Thoracic aorta (tissue), 2 donors: Measurements from ENCODE around the gene UNC13A. TPM values are rescaled to one million over a fixed set of nuclear protein-coding genes. Genes with fewer than 3 reads are reported as not detected.

Experiments
- ATAC-seq: fragments of 150-250 bp; one replicate; pipeline ENCODE4 v1.8.0; 2017; ENCODE audit warnings: low read depth; ENCODE audit not compliant: insufficient number of reproducible peaks, low FRiP score
- DNase-seq: peaks from one replicate; pipeline ENCODE4 v3.0.0-alpha.2; 2020; ENCODE audit warnings: low spot score
- H3K27ac ChIP-seq, 2 donors: fragments of 200-600 bp; sonication (generic); 1 replicate in 1 of 2; 2 replicates in 1 of 2; pipeline ENCODE4 v1.5.1; 2016; ENCODE audit warnings: mild to moderate bottlenecking in 2 of 2, moderate library complexity in 2 of 2
- H3K27me3 ChIP-seq: fragments of 200-600 bp; sonication (generic); replicated peaks from 2 replicates; pipeline ENCODE4 v1.6.0; 2016; ENCODE audit warnings: mild to moderate bottlenecking; ENCODE audit not compliant: insufficient read depth
- H3K36me3 ChIP-seq: fragments of 200-600 bp; sonication (generic); one replicate; pipeline ENCODE4 v1.5.1; 2016
- H3K4me1 ChIP-seq, 2 donors: fragments of 200-600 bp; sonication (generic); 1 replicate in 1 of 2; 2 replicates in 1 of 2; pipeline versions ENCODE4 v1.5.1 to v1.6.0; 2016; ENCODE audit warnings: low read depth in 2 of 2, mild to moderate bottlenecking in 1 of 2; ENCODE audit not compliant: control insufficient read depth in 1 of 2
- H3K4me3 ChIP-seq: fragments of 200-600 bp; sonication (generic); 2 replicates; pipeline ENCODE4 v1.5.1; 2016; ENCODE audit warnings: mild to moderate bottlenecking
- H3K9me3 ChIP-seq: fragments of 200-600 bp; sonication (generic); 2 replicates; pipeline ENCODE4 v1.5.1; 2016
- total RNA-seq, 2 donors: library from RNA; depleted of rRNA; stranded (reverse); fragments of >200 nt; gene quantifications; one replicate each; pipeline versions ENCODE4 v1.1.0 to v1.2.3, GENCODE V29; 2016
- TF ChIP-seq, protein P1 (sequence below): fragments of 200-600 bp; sonication (generic); IDR thresholded peaks from one replicate; pipeline ENCODE4 v1.5.1; 2019; ENCODE audit warnings: antibody characterized with exemption

Gene UNC13A
- total RNA-seq, 2 donors from 2014 or later, result 2.1 to 7.7 TPM

DNA sequence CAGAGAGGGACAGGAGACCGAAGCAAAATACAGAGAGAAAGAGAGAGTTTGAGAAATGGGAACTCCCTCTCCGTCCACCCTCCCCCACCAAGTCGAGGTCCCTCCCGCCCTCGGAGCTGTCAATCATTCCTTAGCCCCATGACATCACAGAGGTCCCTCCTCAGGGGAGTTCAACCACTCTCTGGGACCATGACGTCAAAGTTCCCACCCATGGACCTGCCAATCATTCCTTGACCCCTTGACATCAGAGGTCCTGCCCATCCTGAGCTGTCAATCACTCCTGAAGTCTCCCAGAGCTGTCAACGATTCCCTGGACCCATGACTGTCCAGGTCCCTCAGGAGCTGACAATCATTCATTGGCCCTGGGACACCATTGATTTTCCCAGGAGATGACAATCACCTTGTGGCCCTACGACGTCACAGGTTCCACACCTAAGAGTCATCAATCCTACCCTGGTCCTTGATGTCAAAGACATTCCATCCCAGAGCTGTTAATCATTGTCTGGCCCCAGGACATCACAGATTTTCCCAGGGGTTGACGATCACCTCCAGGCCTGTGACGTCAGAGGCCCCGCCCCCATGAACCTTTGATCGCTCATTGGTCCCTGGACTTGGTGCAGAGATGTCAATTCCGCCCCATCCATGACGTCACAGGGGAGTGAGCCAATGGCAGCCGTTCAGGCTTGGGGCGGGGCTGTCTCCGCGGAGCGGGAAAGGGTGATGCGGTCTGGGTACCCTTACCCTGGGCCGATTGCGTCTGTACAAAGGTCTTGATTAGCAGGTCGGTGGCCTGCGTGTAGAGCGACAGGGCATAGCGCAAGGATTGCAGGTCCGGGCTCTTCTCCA lies 71.0 kb downstream of the UNC13A start:
- TF ChIP-seq, protein P1, sequence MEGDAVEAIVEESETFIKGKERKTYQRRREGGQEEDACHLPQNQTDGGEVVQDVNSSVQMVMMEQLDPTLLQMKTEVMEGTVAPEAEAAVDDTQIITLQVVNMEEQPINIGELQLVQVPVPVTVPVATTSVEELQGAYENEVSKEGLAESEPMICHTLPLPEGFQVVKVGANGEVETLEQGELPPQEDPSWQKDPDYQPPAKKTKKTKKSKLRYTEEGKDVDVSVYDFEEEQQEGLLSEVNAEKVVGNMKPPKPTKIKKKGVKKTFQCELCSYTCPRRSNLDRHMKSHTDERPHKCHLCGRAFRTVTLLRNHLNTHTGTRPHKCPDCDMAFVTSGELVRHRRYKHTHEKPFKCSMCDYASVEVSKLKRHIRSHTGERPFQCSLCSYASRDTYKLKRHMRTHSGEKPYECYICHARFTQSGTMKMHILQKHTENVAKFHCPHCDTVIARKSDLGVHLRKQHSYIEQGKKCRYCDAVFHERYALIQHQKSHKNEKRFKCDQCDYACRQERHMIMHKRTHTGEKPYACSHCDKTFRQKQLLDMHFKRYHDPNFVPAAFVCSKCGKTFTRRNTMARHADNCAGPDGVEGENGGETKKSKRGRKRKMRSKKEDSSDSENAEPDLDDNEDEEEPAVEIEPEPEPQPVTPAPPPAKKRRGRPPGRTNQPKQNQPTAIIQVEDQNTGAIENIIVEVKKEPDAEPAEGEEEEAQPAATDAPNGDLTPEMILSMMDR, result no peak
- peak overlapping the region; percentile 53 for H3K4me3 ChIP-seq
- DNase-seq, result no peak
- no peaks in the 10 kb centered on the region for H3K27me3 ChIP-seq
- peaks cover 7% of the 10 kb centered on the region for H3K9me3 ChIP-seq
- no peak for ATAC-seq
- H3K4me1 ChIP-seq, result peaks cover 0 to 8% of the 10 kb centered on the region in 2 donors
- no peaks in the 10 kb centered on the region for H3K36me3 ChIP-seq
- no peak overlapping the region for H3K27ac ChIP-seq

DNA sequence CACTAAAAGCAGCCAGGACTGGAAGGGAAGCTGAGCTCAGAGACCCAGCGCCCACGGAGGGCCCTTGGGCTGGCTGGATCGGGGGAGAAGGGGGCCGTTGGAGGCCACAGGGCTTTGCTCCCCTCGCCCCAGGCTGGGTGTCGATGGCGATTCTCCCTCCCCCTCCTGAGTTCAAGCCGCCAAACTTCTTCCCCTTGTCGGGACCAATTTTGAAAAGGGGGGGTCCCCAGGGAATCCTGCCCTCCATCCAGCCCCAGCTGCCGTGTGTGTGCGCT lies 71.5 kb downstream of the UNC13A start:
- no peaks in the 10 kb centered on the region for H3K27me3 ChIP-seq
- peaks cover 1% of the 10 kb centered on the region for H3K9me3 ChIP-seq
- no peak for DNase-seq
- H3K4me1 ChIP-seq, result peaks cover 0 to 8% of the 10 kb centered on the region in 2 donors
- H3K36me3 ChIP-seq, result no peaks in the 10 kb centered on the region
- peak overlapping the region; percentile 53 for H3K4me3 ChIP-seq
- TF ChIP-seq, protein P1, result no peak
- no peak overlapping the region for H3K27ac ChIP-seq
- no peak for ATAC-seq

DNA sequence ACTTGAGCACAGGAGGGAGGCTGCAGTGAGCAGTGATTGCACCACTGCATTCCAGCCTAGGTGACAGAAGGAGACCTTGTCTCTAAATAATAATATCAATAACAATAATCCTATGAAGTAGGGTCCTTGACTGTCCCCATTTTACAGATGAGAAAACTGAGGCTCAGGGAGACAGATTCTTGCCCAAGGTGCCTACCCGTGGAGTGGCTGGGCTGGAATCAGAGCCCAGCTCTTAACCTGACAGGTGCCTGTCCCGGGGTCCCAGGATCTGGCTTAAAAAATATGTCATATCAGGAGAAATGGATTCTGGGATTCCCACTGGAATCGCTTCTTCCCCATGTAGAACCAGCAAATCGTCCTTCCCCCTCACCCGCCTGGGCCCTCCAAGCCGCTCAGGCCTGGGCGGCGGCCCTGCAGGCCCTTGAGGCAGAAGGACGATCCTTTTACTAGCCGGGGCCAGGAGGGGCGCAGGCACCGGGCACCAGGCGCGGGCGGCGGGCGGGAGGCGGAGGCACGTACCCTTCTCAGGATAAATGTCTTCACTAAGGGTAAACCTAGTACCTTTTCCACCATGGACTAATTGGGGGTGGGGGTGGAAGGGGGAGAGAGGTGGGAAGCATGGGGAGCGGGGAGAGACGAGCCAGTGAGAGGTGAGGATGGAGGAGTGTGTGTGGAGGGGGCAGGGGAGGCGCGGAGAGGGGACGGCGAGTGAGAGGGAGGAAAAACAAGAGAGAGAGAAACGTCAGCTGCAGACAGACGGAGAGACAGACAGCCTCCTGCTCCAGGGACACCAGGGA lies 72.1 kb downstream of the UNC13A start:
- no peak for DNase-seq
- Histone ChIP-seq H3K4me1 (peaks cover 0 to 8% of the 10 kb centered on the region in 2 donors), H3K27me3 (no peaks in the 10 kb centered on the region), H3K9me3 (no peaks in the 10 kb centered on the region), H3K36me3 (no peaks in the 10 kb centered on the region), H3K4me3 (peak overlapping the region; percentile 53), H3K27ac (no peak overlapping the region)
- TF ChIP-seq, protein P1, result no peak
- no peak for ATAC-seq

DNA sequence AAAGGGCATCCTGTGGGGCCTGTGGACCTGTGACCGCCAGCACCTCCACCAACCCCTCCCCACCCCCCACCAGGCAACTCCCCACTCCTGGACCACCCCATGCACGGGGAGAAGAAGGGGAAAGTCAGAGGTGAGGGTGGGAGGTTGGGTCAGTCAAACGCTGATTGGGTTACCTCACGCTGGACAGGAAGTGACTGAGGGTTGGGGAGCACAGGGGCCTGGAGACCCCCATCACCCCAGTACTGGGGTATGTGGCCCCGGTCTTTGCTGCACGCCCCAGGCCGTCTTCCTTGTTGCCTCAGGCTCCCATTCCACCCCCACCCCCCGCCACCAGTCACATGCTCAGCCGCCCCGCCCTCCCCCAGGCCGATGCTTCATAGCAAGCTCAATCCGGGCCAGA lies 73.7 kb downstream of the UNC13A start:
- no peaks in the 10 kb centered on the region for H3K9me3 ChIP-seq
- H3K27ac ChIP-seq, result no peak overlapping the region
- H3K4me3 ChIP-seq, result no peak overlapping the region
- H3K27me3 ChIP-seq, result no peaks in the 10 kb centered on the region
- no peak for DNase-seq
- TF ChIP-seq, protein P1, result no peak
- no peak for ATAC-seq
- H3K4me1 ChIP-seq, result peaks cover 0 to 8% of the 10 kb centered on the region in 2 donors
- no peaks in the 10 kb centered on the region for H3K36me3 ChIP-seq

DNA sequence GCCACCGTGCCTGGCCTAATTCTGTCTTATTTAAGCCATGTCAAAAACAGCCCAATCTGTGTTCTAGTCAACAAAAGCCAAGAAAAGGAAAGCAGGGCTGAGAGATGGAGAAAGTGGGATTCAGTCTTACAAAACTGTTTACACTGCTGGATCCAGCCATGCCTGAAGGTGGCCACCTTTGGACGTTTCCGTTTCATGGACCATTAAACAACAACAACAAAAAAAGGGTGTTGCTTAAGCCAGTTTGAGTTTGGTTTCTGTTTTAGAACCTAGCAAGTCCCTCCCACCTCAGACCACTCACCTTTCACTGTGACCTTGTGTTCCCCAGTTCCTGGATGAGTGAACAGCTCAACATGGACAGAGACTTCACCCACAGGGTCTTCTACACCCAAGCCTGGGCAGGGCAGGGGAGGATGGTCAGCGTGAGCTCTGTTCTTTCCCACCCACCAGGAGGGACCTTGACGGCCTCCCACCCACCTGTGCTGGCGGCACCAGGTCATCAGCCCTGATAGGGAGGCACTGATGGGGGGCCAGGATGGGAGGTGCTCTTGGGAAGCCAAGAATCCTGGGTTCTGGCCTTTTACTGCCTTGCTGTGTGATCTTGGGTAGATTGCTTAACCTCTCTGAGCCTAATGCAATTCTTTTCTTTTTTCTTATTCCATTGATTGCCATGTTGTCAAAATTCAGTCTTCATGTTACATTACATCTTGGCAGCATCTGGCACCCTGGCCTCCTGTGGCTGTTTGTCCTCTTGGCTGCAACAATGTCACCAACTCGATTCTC lies 76.5 kb downstream of the UNC13A start:
- no peak for DNase-seq
- H3K4me1 ChIP-seq, result peaks cover 0 to 7% of the 10 kb centered on the region in 2 donors
- H3K9me3 ChIP-seq, result no peaks in the 10 kb centered on the region
- no peaks in the 10 kb centered on the region for H3K27me3 ChIP-seq
- no peak overlapping the region for H3K27ac ChIP-seq
- no peak for ATAC-seq
- no peaks in the 10 kb centered on the region for H3K36me3 ChIP-seq
- H3K4me3 ChIP-seq, result no peak overlapping the region
- TF ChIP-seq, protein P1, result no peak
